ENCODE measurements around the gene SNW1. TPM values are rescaled to one million over a fixed set of nuclear protein-coding genes. Genes with fewer than 3 reads are reported as not detected.

The SNW1 gene
- total RNA-seq, 3 donors from 2014 or later, result 48.3 to 58.2 (median 54.4) TPM

- no peak overlapping the region for H3K27ac ChIP-seq
- H3K4me1 ChIP-seq, result no peaks in the 10 kb centered on the region
- no peak overlapping the region for H3K4me3 ChIP-seq
- no peaks in the 10 kb centered on the region for H3K9me3 ChIP-seq
- intact Hi-C loops (cut with DNase I; ENCODE audit: low total_unique reads), result no loop called here
- H3K36me3 ChIP-seq, result no peaks in the 10 kb centered on the region
- no peak for DNase-seq (ENCODE audit: low spot score in 2 of 2)
- TF ChIP-seq POLR2AphosphoS5 (IDR thresholded peaks at IDR 0.05), result no peak
- TF ChIP-seq CTCF (IDR thresholded peaks at IDR 0.05), result no peak
- no peak for TF ChIP-seq POLR2A (IDR thresholded peaks at IDR 0.05)
- H3K27me3 ChIP-seq, result no peaks in the 10 kb centered on the region
Measured at GRCh38 chr14:77721437-77721836, 39.5 kb downstream of the SNW1 start.

- H3K4me3 ChIP-seq, result no peak overlapping the region
- no peaks in the 10 kb centered on the region for H3K27me3 ChIP-seq
- H3K27ac ChIP-seq, result no peak overlapping the region
- no peak for DNase-seq (ENCODE audit: low spot score in 2 of 2)
- H3K4me1 ChIP-seq, result no peaks in the 10 kb centered on the region
- TF ChIP-seq POLR2A (IDR thresholded peaks at IDR 0.05) (no peak), POLR2AphosphoS5 (IDR thresholded peaks at IDR 0.05) (no peak), CTCF (IDR thresholded peaks at IDR 0.05) (no peak)
- no peaks in the 10 kb centered on the region for H3K9me3 ChIP-seq
- no peaks in the 10 kb centered on the region for H3K36me3 ChIP-seq
- intact Hi-C loops (cut with DNase I; ENCODE audit: low total_unique reads), result no loop called here
Measured at GRCh38 chr14:77717608-77718305, 43.2 kb downstream of the SNW1 start.

- H3K4me3 ChIP-seq, result no peak overlapping the region
- H3K9me3 ChIP-seq, result no peaks in the 10 kb centered on the region
- H3K27ac ChIP-seq, result no peak overlapping the region
- no peaks in the 10 kb centered on the region for H3K27me3 ChIP-seq
- intact Hi-C loops (cut with DNase I; ENCODE audit: low total_unique reads), result no loop called here
- no peak for DNase-seq (ENCODE audit: low spot score in 2 of 2)
- TF ChIP-seq CTCF (IDR thresholded peaks at IDR 0.05) (no peak), POLR2A (IDR thresholded peaks at IDR 0.05) (no peak), POLR2AphosphoS5 (IDR thresholded peaks at IDR 0.05) (no peak)
- no peaks in the 10 kb centered on the region for H3K36me3 ChIP-seq
- no peaks in the 10 kb centered on the region for H3K4me1 ChIP-seq
Measured at GRCh38 chr14:77714926-77715325, 46.0 kb downstream of the SNW1 start.

- Histone ChIP-seq H3K9me3 (no peaks in the 10 kb centered on the region), H3K4me1 (peaks cover 4 to 14% of the 10 kb centered on the region in 2 donors), H3K27me3 (no peaks in the 10 kb centered on the region), H3K27ac (no peak overlapping the region), H3K4me3 (no peak overlapping the region), H3K36me3 (no peaks in the 10 kb centered on the region)
- TF ChIP-seq POLR2A (IDR thresholded peaks at IDR 0.05) (no peak), CTCF (IDR thresholded peaks at IDR 0.05) (no peak), POLR2AphosphoS5 (IDR thresholded peaks at IDR 0.05) (no peak)
- DNase-seq (ENCODE audit: low spot score in 2 of 2), result no peak
- intact Hi-C loops (cut with DNase I; ENCODE audit: low total_unique reads), result no loop called here
Measured at GRCh38 chr14:77710364-77710763, 50.6 kb downstream of the SNW1 start.

- Histone ChIP-seq H3K4me1 (peaks cover 4 to 14% of the 10 kb centered on the region in 2 donors), H3K9me3 (no peaks in the 10 kb centered on the region), H3K27me3 (no peaks in the 10 kb centered on the region), H3K4me3 (peak overlapping the region in 1 of 3 donors; percentile 69), H3K36me3 (no peaks in the 10 kb centered on the region), H3K27ac (no peak overlapping the region)
- intact Hi-C loops (cut with DNase I; ENCODE audit: low total_unique reads), result no loop called here
- no peak for TF ChIP-seq POLR2AphosphoS5 (IDR thresholded peaks at IDR 0.05)
- TF ChIP-seq POLR2A (IDR thresholded peaks at IDR 0.05), result no peak
- no peak for TF ChIP-seq CTCF (IDR thresholded peaks at IDR 0.05)
- DNase-seq (ENCODE audit: low spot score in 2 of 2), result no peak
Measured at GRCh38 chr14:77709412-77709811, 51.5 kb downstream of the SNW1 start.

Measured in breast epithelium (tissue), 4 donors.